CD4-positive, CD25-positive, alpha-beta regulatory T cell (primary cell): ENCODE results near the gene TBX4. TPM values are rescaled to one million over a fixed set of nuclear protein-coding genes. Genes with fewer than 3 reads are reported as not detected.
A peak's percentile ranks its signal among the peaks of the same experiment; 100 is the strongest.
"Not testable (repeated sequence)": the region's sequence is repeated elsewhere in the genome, so short reads cannot be mapped to it uniquely, and the experiment has no call there.

Experiments
- ATAC-seq, 2 donors: fragments of 150-1000 bp; cut with Tn5 transposase; one replicate each; pipeline ENCODE4 v1.10.0; 2021; ENCODE audit warnings: low read depth in 2 of 2, moderate number of reproducible peaks in 2 of 2, moderate library complexity in 1 of 2
- DNase-seq, 3 donors: peaks; one replicate each; pipeline versions ENCODE4 v3.0.0 to v3.0.0-alpha.2; 2012 to 2022; ENCODE audit warnings: mixed read lengths in 1 of 3
- H3K27ac ChIP-seq: one replicate; pipeline ENCODE4 v1.7.0; 2013; ENCODE audit warnings: mild to moderate bottlenecking, low read length; ENCODE audit not compliant: insufficient read depth, poor library complexity, severe bottlenecking
- H3K27me3 ChIP-seq: one replicate; pipeline ENCODE4 v1.7.0; 2013; ENCODE audit warnings: low read length; ENCODE audit not compliant: control insufficient read depth, insufficient read depth
- H3K36me3 ChIP-seq: one replicate; pipeline ENCODE4 v1.7.0; 2013; ENCODE audit warnings: mild to moderate bottlenecking, low read length, moderate library complexity; ENCODE audit not compliant: control insufficient read depth, insufficient read depth
- H3K4me1 ChIP-seq: 2 replicates; pipeline ENCODE4 v1.7.0; 2013; ENCODE audit warnings: mild to moderate bottlenecking, low read length; ENCODE audit not compliant: insufficient read depth, control insufficient read depth, poor library complexity, severe bottlenecking
- H3K4me3 ChIP-seq: one replicate; pipeline ENCODE4 v1.7.0; 2013; ENCODE audit warnings: low read depth, mild to moderate bottlenecking, low read length, moderate library complexity
- H3K9me3 ChIP-seq, 2 experiments: 1 replicate in 1 of 2; 2 replicates in 1 of 2; pipeline ENCODE4 v1.7.0; 2013; ENCODE audit warnings: low read length in 2 of 2, mild to moderate bottlenecking in 1 of 2, moderate library complexity in 1 of 2; ENCODE audit not compliant: control insufficient read depth in 2 of 2
- H3K27ac Mint-ChIP-seq, 3 donors: one replicate each; pipeline ENCODE4 v1.8.0; 2020 to 2022; ENCODE audit warnings: mild to moderate bottlenecking in 3 of 3, mixed read lengths in 3 of 3, moderate library complexity in 2 of 3
- H3K27me3 Mint-ChIP-seq: one replicate; pipeline ENCODE4 v1.8.0; 2022; ENCODE audit warnings: mild to moderate bottlenecking, mixed read lengths
- H3K36me3 Mint-ChIP-seq: one replicate; pipeline ENCODE4 v1.8.0; 2020; ENCODE audit warnings: mixed read lengths
- H3K4me1 Mint-ChIP-seq, 4 donors: one replicate each; pipeline ENCODE4 v1.8.0; 2020 to 2022; ENCODE audit warnings: mixed read lengths in 4 of 4, mild to moderate bottlenecking in 1 of 4
- H3K4me3 Mint-ChIP-seq, 4 donors: one replicate each; pipeline ENCODE4 v1.8.0; 2020 to 2022; ENCODE audit warnings: mild to moderate bottlenecking in 4 of 4, mixed read lengths in 4 of 4, moderate library complexity in 3 of 4
- H3K9me3 Mint-ChIP-seq, 7 donors: one replicate each; pipeline ENCODE4 v1.8.0; 2020 to 2022; ENCODE audit warnings: mixed read lengths in 7 of 7, mild to moderate bottlenecking in 3 of 7, moderate library complexity in 2 of 7
- polyA plus RNA-seq, 4 donors: library from polyadenylated mRNA; unstranded; fragments of 300-500 nt; fragmentation: Illumina TruSeq; gene quantifications; one replicate each; pipeline ENCODE4 v1.2.3, GENCODE V29; 2021
- total RNA-seq: library from RNA; stranded (reverse); gene quantifications from one replicate; pipeline ENCODE4 v1.2.3, GENCODE V29; 2022

The TBX4 gene
- total and polyA plus RNA-seq, 5 donors from 2014 or later = not detected

DNA sequence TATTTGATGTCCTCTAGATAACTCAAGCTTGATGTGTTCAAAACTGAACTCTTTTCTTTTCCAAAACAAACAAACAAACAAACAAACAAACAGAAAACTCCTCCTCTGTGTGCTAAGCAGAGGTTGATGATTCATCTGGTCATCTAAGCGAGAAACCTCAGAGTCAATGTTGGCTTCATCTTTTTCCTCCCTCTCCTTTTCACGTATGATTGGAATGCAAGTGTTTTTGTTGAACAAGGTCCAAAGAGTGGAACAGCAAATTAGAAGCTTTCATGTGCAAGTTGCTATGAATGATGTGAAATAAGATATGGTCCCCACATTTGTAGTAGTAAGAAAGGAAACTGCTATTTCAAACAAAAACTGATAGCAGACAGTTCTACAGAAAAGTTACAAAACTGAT is 52.5 kb downstream of the TBX4 start:
- Histone ChIP-seq H3K27ac (no peak overlapping the region), H3K4me3 (no peak overlapping the region), H3K4me1 (no peaks in the 10 kb centered on the region), H3K36me3 (no peaks in the 10 kb centered on the region), H3K27me3 (peaks cover 12% of the 10 kb centered on the region), H3K9me3 (no peaks in the 10 kb centered on the region)
- Mint-ChIP-seq H3K4me1 (no peaks in the 10 kb centered on the region), H3K36me3 (no peaks in the 10 kb centered on the region), H3K4me3 (no peak overlapping the region), H3K27me3 (peaks cover 24% of the 10 kb centered on the region), H3K9me3 (peaks cover 0 to 4% (median 0%) of the 10 kb centered on the region in 7 donors), H3K27ac (no peak overlapping the region)
- no peak for ATAC-seq
- DNase-seq = no peak

DNA sequence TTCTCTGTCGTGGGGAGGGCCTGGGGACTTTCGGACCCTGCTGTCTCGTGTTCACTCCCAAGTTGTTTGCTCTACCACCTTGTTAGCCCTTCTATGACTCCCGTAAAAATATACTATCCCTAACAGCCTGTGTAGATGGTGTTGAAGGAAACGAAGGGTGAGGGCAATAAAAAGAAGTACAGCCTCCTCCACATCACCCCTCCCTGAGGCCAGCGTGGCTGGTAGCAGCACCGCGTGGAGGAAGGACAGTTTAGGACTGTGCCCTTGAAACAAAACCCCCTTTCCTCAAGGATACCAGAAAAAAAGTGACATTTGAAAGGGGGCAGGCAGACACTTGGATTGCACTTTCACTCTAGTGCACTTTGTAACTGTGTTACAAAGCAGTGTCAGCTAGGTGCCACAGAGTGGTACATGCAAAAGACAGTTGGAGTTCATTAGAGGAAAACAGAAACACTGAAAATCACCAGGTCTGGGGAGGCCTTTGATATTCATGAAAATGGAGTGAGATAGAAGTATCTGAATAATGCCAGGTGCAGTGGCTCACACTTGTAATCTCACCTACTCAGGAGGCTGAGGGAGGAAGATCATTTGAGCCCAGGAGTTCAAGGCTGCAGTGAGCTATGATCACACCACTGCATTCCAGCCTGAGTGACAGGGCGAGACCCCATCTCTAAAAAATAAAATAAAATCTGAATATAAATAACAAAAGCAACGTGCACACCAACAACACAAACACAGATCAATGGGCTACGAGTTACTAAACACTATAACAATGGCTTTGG is 53.8 kb downstream of the TBX4 start:
- DNase-seq (no peak), ATAC-seq (no peak)
- Histone ChIP-seq H3K36me3 (no peaks in the 10 kb centered on the region), H3K27ac (no peak overlapping the region), H3K9me3 (no peaks in the 10 kb centered on the region), H3K4me1 (no peaks in the 10 kb centered on the region), H3K4me3 (no peak overlapping the region), H3K27me3 (peaks cover 10% of the 10 kb centered on the region)
- Mint-ChIP-seq H3K27ac (no peak overlapping the region), H3K36me3 (no peaks in the 10 kb centered on the region), H3K9me3 (peaks cover 0 to 4% (median 0%) of the 10 kb centered on the region in 7 donors), H3K27me3 (peaks cover 25% of the 10 kb centered on the region), H3K4me1 (no peaks in the 10 kb centered on the region), H3K4me3 (peak overlapping the region in 1 of 4 donors; percentile 1)

DNA sequence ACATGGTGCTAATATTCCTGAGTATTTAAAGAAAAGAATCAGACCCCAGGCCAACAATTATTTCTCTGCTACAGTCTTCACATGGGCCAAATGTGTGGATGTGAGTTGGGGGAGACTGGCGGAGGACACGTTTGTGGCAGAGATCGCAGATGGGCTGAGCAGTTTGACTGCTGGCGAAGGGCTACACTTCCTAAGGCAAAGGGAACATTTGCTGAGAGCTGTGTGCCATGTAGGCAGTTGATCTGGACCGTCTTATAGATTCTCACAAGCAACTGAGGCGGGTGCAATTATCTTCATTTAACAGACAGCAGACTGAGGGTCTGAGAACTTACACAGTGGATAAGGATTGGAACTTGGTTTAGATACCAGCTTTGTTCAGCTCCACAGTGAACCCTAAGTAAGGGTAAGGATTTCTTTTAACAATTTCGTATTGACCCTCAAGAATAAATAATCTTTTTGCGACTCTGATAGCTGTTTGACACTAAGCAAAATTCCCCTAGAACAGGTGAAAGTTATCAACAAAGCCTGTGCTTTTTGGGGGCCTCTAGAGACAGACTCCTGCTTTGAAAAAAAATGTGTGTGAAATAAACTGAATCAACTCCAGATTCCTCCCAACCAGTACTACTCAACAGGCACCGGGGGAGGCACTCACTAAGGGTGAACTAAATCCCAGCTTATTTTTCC is 55.3 kb downstream of the TBX4 start:
- H3K4me3 Mint-ChIP-seq = no peak overlapping the region
- Histone ChIP-seq H3K36me3 (no peaks in the 10 kb centered on the region), H3K9me3 (no peaks in the 10 kb centered on the region), H3K4me1 (no peaks in the 10 kb centered on the region), H3K27ac (no peak overlapping the region), H3K27me3 (peaks cover 10% of the 10 kb centered on the region), H3K4me3 (no peak overlapping the region)
- no peaks in the 10 kb centered on the region for H3K36me3 Mint-ChIP-seq
- peak overlapping the region in 1 of 3 donors; percentile 58 for H3K27ac Mint-ChIP-seq
- H3K27me3 Mint-ChIP-seq = peaks cover 20% of the 10 kb centered on the region
- peaks cover 0 to 1% (median 0%) of the 10 kb centered on the region in 7 donors for H3K9me3 Mint-ChIP-seq
- DNase-seq (no peak), ATAC-seq (no peak)
- H3K4me1 Mint-ChIP-seq = no peaks in the 10 kb centered on the region

DNA sequence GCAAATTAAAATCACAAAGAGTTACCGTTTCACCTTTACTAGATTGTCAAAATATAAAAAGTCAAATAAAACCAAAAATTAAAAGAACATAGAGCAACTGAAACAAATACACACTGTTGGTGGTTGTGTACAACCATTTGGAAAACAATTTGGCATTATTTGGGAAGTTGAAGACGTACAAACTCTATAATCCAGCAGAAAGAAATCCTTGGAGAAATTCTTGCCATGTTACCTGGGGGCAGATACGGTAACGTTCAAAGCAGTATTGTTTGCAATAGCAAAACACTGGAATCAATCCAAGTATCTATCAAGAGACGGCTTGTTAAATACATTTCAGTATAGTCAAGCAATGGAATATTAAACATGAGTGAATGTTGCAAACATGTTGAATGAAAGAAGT is 56.7 kb downstream of the TBX4 start:
- DNase-seq (no peak), ATAC-seq (no peak)
- H3K4me3 Mint-ChIP-seq = no peak overlapping the region
- no peaks in the 10 kb centered on the region for H3K4me1 ChIP-seq
- H3K9me3 ChIP-seq = no peaks in the 10 kb centered on the region
- H3K27ac ChIP-seq = no peak overlapping the region
- H3K9me3 Mint-ChIP-seq = peaks cover 0 to 1% (median 0%) of the 10 kb centered on the region in 7 donors
- no peak overlapping the region for H3K27ac Mint-ChIP-seq
- no peaks in the 10 kb centered on the region for H3K4me1 Mint-ChIP-seq
- no peak overlapping the region for H3K4me3 ChIP-seq
- no peaks in the 10 kb centered on the region for H3K36me3 Mint-ChIP-seq
- H3K27me3 Mint-ChIP-seq = peaks cover 20% of the 10 kb centered on the region
- H3K27me3 ChIP-seq = peaks cover 10% of the 10 kb centered on the region
- H3K36me3 ChIP-seq = no peaks in the 10 kb centered on the region

DNA sequence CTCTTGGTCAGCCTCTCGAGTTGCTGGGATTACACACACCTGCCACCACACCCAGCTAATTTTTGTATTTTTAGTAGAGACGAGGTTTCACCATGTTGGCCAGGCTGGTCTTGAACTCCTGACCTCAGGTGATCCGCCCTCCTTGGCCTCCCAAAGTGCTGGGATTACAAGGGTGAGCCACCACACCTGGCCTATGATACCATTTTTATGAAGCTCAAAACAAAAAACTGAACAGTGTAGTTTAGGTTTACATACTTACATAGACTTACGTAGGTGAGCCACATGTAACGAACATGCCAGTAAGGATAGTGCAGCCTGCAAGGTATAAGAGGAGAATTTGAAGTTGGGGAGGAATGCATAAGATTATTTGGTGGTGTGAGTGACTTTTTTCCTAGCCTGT is 57.2 kb downstream of the TBX4 start:
- not testable (repeated sequence) for H3K27me3 ChIP-seq, H3K36me3 ChIP-seq, H3K4me1 ChIP-seq, H3K27ac ChIP-seq, DNase-seq, H3K4me3 ChIP-seq, H3K36me3 Mint-ChIP-seq, H3K27ac Mint-ChIP-seq, H3K4me1 Mint-ChIP-seq, H3K4me3 Mint-ChIP-seq, H3K9me3 Mint-ChIP-seq, ATAC-seq, H3K9me3 ChIP-seq
- peaks cover 19% of the 10 kb centered on the region for H3K27me3 Mint-ChIP-seq

DNA sequence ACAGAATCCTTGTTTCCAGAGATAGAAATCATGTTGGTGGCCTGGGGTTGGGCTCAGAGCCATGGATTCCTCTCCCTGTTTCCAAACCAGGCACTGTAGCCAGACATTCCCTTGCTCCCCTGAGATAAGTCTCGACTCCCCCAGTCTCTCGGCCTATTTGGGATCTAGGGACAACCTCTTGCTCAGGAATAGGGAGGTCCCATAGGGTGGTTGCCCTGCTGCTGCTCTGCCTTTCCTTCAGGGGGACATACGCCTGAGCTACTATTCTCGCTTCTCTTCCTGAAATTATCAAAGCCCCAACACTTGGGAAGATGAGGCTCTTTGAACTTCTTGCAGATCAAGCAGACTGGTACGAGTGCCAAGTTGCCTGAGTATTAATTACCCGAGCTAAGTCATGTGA is 58.0 kb downstream of the TBX4 start:
- no peak overlapping the region for H3K27ac ChIP-seq
- Mint-ChIP-seq H3K27ac (no peak overlapping the region), H3K27me3 (peaks cover 11% of the 10 kb centered on the region), H3K4me1 (no peaks in the 10 kb centered on the region), H3K36me3 (no peaks in the 10 kb centered on the region), H3K4me3 (no peak overlapping the region), H3K9me3 (no peaks in the 10 kb centered on the region)
- no peaks in the 10 kb centered on the region for H3K4me1 ChIP-seq
- no peak for ATAC-seq
- DNase-seq = no peak
- H3K36me3 ChIP-seq = no peaks in the 10 kb centered on the region
- H3K4me3 ChIP-seq = no peak overlapping the region
- no peaks in the 10 kb centered on the region for H3K9me3 ChIP-seq
- H3K27me3 ChIP-seq = peaks cover 10% of the 10 kb centered on the region

DNA sequence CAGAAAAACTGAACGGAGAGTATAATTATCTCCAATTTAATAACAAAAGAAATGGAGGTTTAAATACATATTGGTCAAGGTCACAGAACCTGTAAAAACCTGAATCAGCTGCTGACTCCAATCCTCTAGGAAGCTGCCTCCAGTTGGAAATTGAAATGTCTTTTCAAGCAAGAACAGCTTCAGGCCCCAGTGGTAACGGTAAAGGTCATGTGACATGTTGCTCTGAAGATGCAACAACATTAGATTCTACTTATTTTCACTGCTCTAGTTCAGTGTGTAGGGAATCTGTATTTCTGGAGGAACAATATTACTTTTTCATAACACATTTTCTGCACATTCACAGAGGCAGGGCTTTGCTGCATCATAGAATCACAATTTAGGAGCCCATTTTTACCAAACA is 58.8 kb downstream of the TBX4 start:
- Mint-ChIP-seq H3K27me3 (peaks cover 14% of the 10 kb centered on the region), H3K36me3 (no peaks in the 10 kb centered on the region), H3K4me1 (no peaks in the 10 kb centered on the region), H3K4me3 (no peak overlapping the region), H3K9me3 (no peaks in the 10 kb centered on the region), H3K27ac (no peak overlapping the region)
- Histone ChIP-seq H3K27me3 (peaks cover 10% of the 10 kb centered on the region), H3K9me3 (no peaks in the 10 kb centered on the region), H3K36me3 (no peaks in the 10 kb centered on the region), H3K4me3 (no peak overlapping the region), H3K4me1 (no peaks in the 10 kb centered on the region), H3K27ac (no peak overlapping the region)
- DNase-seq (no peak), ATAC-seq (no peak)
